Upper lobe of right lung (tissue), 1 donor: ENCODE measurements around the gene PDLIM4. TPM values are rescaled to one million over a fixed set of nuclear protein-coding genes. Genes with fewer than 3 reads are reported as not detected.

Experiments
- ATAC-seq: fragments of 200-7000 bp; cut with Tn5 transposase; one replicate; pipeline ENCODE4 v1.9.1; 2020; ENCODE audit warnings: mild to moderate bottlenecking, moderate library complexity
- DNase-seq: peaks from one replicate; pipeline ENCODE4 v3.0.0-alpha.2; 2020
- H3K27ac ChIP-seq: fragments of 200-600 bp; one replicate; pipeline ENCODE4 v1.8.0; 2022
- H3K27me3 ChIP-seq: fragments of 200-600 bp; one replicate; pipeline ENCODE4 v1.8.0; 2022; ENCODE audit warnings: mild to moderate bottlenecking
- H3K36me3 ChIP-seq: fragments of 200-600 bp; one replicate; pipeline ENCODE4 v1.8.0; 2022
- H3K4me1 ChIP-seq: fragments of 200-600 bp; one replicate; pipeline ENCODE4 v1.8.0; 2022
- H3K4me3 ChIP-seq: fragments of 200-600 bp; one replicate; pipeline ENCODE4 v1.8.0; 2022; ENCODE audit warnings: mild to moderate bottlenecking
- H3K9me3 ChIP-seq: fragments of 200-600 bp; one replicate; pipeline ENCODE4 v1.8.0; 2022
- CTCF ChIP-seq: fragments of 200-600 bp; IDR thresholded peaks from one replicate; pipeline ENCODE4 v1.8.0; 2022; ENCODE audit warnings: antibody characterized with exemption
- intact Hi-C: fragments of 100-400 bp; cut with DNase I; formaldehyde crosslinking; loops from one replicate; pipeline ENCODE4 v1.11.0; 2022
- microRNA-seq: library from miRNA; unstranded; fragments of <30 nt; microRNA quantifications from one replicate; pipeline ENCODE4 v1.2.0, GENCODE V29; 2020; ENCODE audit warnings: borderline microRNAs expressed
- total RNA-seq: library from RNA; stranded (reverse); fragmentation: NEBNext Ultra II Directional; extraction: Animal tissue kit (Norgen Biotek cat#: 25700); gene quantifications from one replicate; pipeline ENCODE4 v1.2.1, GENCODE V29; 2021
- donor health status: DM: no; HTN: yes; CAD: no; lungs with severe emphysema.

PDLIM4 gene
- total RNA-seq, 1 donor from 2014 or later: 7.4 TPM

GRCh38 chr5:132322266-132322665 lies 64.8 kb downstream of the PDLIM4 start:
- no peaks in the 10 kb centered on the region for H3K27me3 ChIP-seq
- no peak overlapping the region for H3K27ac ChIP-seq
- DNase-seq: no peak
- no peaks in the 10 kb centered on the region for H3K9me3 ChIP-seq
- no peak overlapping the region for H3K4me3 ChIP-seq
- ATAC-seq: peak; percentile 23
- no peaks in the 10 kb centered on the region for H3K4me1 ChIP-seq
- no peak for TF ChIP-seq CTCF
- H3K36me3 ChIP-seq: no peaks in the 10 kb centered on the region
- intact Hi-C loops: no loop called here

Small RNA genes lying within 50 kb of the gene (microRNA-seq; reads per million reads assigned to microRNA genes)
- gene MIR6830: not detected

Other genes with a start within 250 kb of the PDLIM4 start
- 0.98 TPM for gene ACSL6, start 246.0 kb upstream of the PDLIM4 start, total RNA-seq
- gene IL3, start 197.0 kb upstream of the PDLIM4 start, total RNA-seq: not detected
- gene CSF2, start 183.9 kb upstream of the PDLIM4 start, total RNA-seq: 7.1 TPM
- gene P4HA2, start 29.8 kb upstream of the PDLIM4 start, total RNA-seq: 79.0 TPM
- gene SLC22A4, start 36.7 kb downstream of the PDLIM4 start, total RNA-seq: 1.8 TPM
- 10.2 TPM for gene SLC22A5, start 112.0 kb downstream of the PDLIM4 start, total RNA-seq
- 59.5 TPM for gene IRF1, start 233.1 kb downstream of the PDLIM4 start, total RNA-seq